ENCODE measurements around the gene MSRB2. TPM values are rescaled to one million over a fixed set of nuclear protein-coding genes. Genes with fewer than 3 reads are reported as not detected.
A peak's percentile ranks its signal among the peaks of the same experiment; 100 is the strongest.

MSRB2 gene
- total RNA-seq, 6 experiments from 2014 or later, result 15.3 to 40.2 (median 31.7) TPM

GRCh38 chr10:23079700-23080099, 15.7 kb upstream of the MSRB2 start:
- no peak for TF ChIP-seq CTCF (IDR thresholded peaks at IDR 0.05)
- TF ChIP-seq POLR2A (IDR thresholded peaks at IDR 0.05), result no peak
- Histone ChIP-seq H3K9me3 (no peaks in the 10 kb centered on the region), H3K36me3 (no peaks in the 10 kb centered on the region), H3K27ac (no peak overlapping the region), H3K4me1 (no peaks in the 10 kb centered on the region), H3K27me3 (peaks cover 0 to 3% of the 10 kb centered on the region in 2 donors), H3K4me3 (no peak overlapping the region)
- DNase-seq, result no peak
- ATAC-seq, result no peak
- WGBS (ENCODE audit: insufficient coverage, low coverage, low lambda C conversion rate, missing lambda C conversion rate), result 25% methylated on average over 4 of the region's 4 CpGs
- intact Hi-C loops (cut with DNase I), result no loop called here

GRCh38 chr10:23080262-23080661, 15.1 kb upstream of the MSRB2 start:
- ATAC-seq (no peak), DNase-seq (no peak)
- WGBS (ENCODE audit: insufficient coverage, low coverage, low lambda C conversion rate, missing lambda C conversion rate), result 43% methylated on average over 7 of the region's 7 CpGs
- H3K27me3 ChIP-seq, result peaks cover 0 to 3% of the 10 kb centered on the region in 2 donors
- TF ChIP-seq POLR2A (IDR thresholded peaks at IDR 0.05) (no peak), CTCF (IDR thresholded peaks at IDR 0.05) (no peak)
- no peaks in the 10 kb centered on the region for H3K36me3 ChIP-seq
- H3K27ac ChIP-seq, result no peak overlapping the region
- H3K4me3 ChIP-seq, result no peak overlapping the region
- no peaks in the 10 kb centered on the region for H3K9me3 ChIP-seq
- H3K4me1 ChIP-seq, result no peaks in the 10 kb centered on the region
- intact Hi-C loops (cut with DNase I), result no loop called here

- ATAC-seq (peak; percentile 42 to 65 (median 58)), DNase-seq (no peak)
- 13% methylated on average over 7 of the region's 7 CpGs for WGBS (ENCODE audit: insufficient coverage, low coverage, low lambda C conversion rate, missing lambda C conversion rate)
- no peaks in the 10 kb centered on the region for H3K9me3 ChIP-seq
- H3K4me3 ChIP-seq, result no peak overlapping the region
- TF ChIP-seq CTCF (IDR thresholded peaks at IDR 0.05), result no peak
- TF ChIP-seq POLR2A (IDR thresholded peaks at IDR 0.05), result no peak
- no peaks in the 10 kb centered on the region for H3K36me3 ChIP-seq
- peaks cover 0 to 3% of the 10 kb centered on the region in 2 donors for H3K27me3 ChIP-seq
- no peaks in the 10 kb centered on the region for H3K4me1 ChIP-seq
- H3K27ac ChIP-seq, result no peak overlapping the region
- intact Hi-C loops (cut with DNase I), result no loop called here
Observed at GRCh38 chr10:23081221-23081750, 14.1 kb upstream of the MSRB2 start.

GRCh38 chr10:23081891-23082290, 13.5 kb upstream of the MSRB2 start:
- no peak overlapping the region for H3K4me3 ChIP-seq
- H3K9me3 ChIP-seq, result no peaks in the 10 kb centered on the region
- TF ChIP-seq POLR2A (IDR thresholded peaks at IDR 0.05), result no peak
- peak in 3 of 4 donors; percentile 13 to 34 (median 20) for TF ChIP-seq CTCF (IDR thresholded peaks at IDR 0.05)
- H3K27me3 ChIP-seq, result peaks cover 0 to 3% of the 10 kb centered on the region in 2 donors
- WGBS (ENCODE audit: insufficient coverage, low coverage, low lambda C conversion rate, missing lambda C conversion rate), result 50% methylated on average over 1 of the region's 4 CpGs
- no peaks in the 10 kb centered on the region for H3K36me3 ChIP-seq
- H3K27ac ChIP-seq, result no peak overlapping the region
- H3K4me1 ChIP-seq, result no peaks in the 10 kb centered on the region
- no peak for DNase-seq
- intact Hi-C loops (cut with DNase I), result no loop called here
- peak in 3 of 4 donors; percentile 23 to 51 (median 46) for ATAC-seq

GRCh38 chr10:23088609-23089008, 6.8 kb upstream of the MSRB2 start:
- Histone ChIP-seq H3K4me3 (no peak overlapping the region), H3K27me3 (no peaks in the 10 kb centered on the region), H3K4me1 (no peaks in the 10 kb centered on the region), H3K36me3 (no peaks in the 10 kb centered on the region), H3K9me3 (no peaks in the 10 kb centered on the region), H3K27ac (no peak overlapping the region)
- intact Hi-C loops (cut with DNase I), result no loop called here
- DNase-seq, result no peak
- ATAC-seq, result no peak
- TF ChIP-seq POLR2A (IDR thresholded peaks at IDR 0.05) (no peak), CTCF (IDR thresholded peaks at IDR 0.05) (no peak)
